ENCODE data around the gene CHRD. TPM values are rescaled to one million over a fixed set of nuclear protein-coding genes. Genes with fewer than 3 reads are reported as not detected.

CHRD gene
- total RNA-seq, 1 experiment from 2014 or later: 1.8 TPM

GRCh38 chr3:184389384-184389783 is 9.5 kb downstream of the CHRD start:
- Mint-ChIP-seq H3K27ac (peak overlapping the region in 1 of 3 experiments; percentile 40; a peak in 1 of 7 replicates), H3K36me3 (ENCODE audit: insufficient read depth in 1 of 3, low read depth in 3 of 3) (no peaks in the 10 kb centered on the region), H3K4me3 (no peak overlapping the region), H3K27me3 (ENCODE audit: low read depth) (peaks cover 26% of the 10 kb centered on the region), H3K9me3 (no peaks in the 10 kb centered on the region; a peak in 1 of 5 replicates), H3K4me1 (peaks cover 6 to 7% of the 10 kb centered on the region in 2 experiments; a peak in 3 of 4 replicates)
- Histone ChIP-seq H3K9me3 (ENCODE audit: control insufficient read depth, low read depth, low read length) (no peaks in the 10 kb centered on the region), H3K23ac (ENCODE audit: insufficient read length, low read depth, low read length) (no peak overlapping the region), H3K56ac (ENCODE audit: insufficient read length, low read depth, low read length) (no peak overlapping the region), H3K4me2 (ENCODE audit: insufficient read depth, insufficient read length, low read length) (no peak overlapping the region), H2BK12ac (ENCODE audit: insufficient read length, low read depth, low read length) (no peak overlapping the region), H4K91ac (ENCODE audit: insufficient read length, low read depth, low read length) (no peak overlapping the region), H4K20me1 (ENCODE audit: control insufficient read depth, insufficient read depth, insufficient read length) (no peaks in the 10 kb centered on the region), H2BK15ac (ENCODE audit: low read depth, low read length) (no peak overlapping the region), H4K8ac (replicated peaks; ENCODE audit: insufficient read length, low read depth, low read length) (no peak overlapping the region), H3K9ac (ENCODE audit: extremely low read depth, insufficient read length, low read length) (no peak overlapping the region), H3K79me2 (ENCODE audit: insufficient read depth, low read length) (no peaks in the 10 kb centered on the region), H3K27ac (ENCODE audit: insufficient read length, low read depth, low read length) (no peak overlapping the region), H3K79me1 (ENCODE audit: insufficient read depth, low read depth, low read length, poor library complexity, severe bottlenecking) (no peaks in the 10 kb centered on the region), H3K4me1 (ENCODE audit: insufficient read depth, low read length) (no peaks in the 10 kb centered on the region), H3K27me3 (ENCODE audit: insufficient read depth, low read length) (no peaks in the 10 kb centered on the region), H2BK20ac (ENCODE audit: low read depth, low read length, poor library complexity, severe bottlenecking) (no peak overlapping the region), H4K5ac (ENCODE audit: insufficient read length, low read depth, low read length) (no peak overlapping the region), H3K18ac (ENCODE audit: insufficient read length, low read depth, low read length) (no peak overlapping the region), H3K23me2 (ENCODE audit: insufficient read length, low read depth, low read length, poor library complexity, severe bottlenecking) (no peaks in the 10 kb centered on the region), H2AFZ (ENCODE audit: low read length) (no peak overlapping the region), H2AK5ac (ENCODE audit: insufficient read length, low read length) (no peak overlapping the region), H3K4ac (ENCODE audit: low read depth, low read length) (no peak overlapping the region), H3T11ph (ENCODE audit: low read length) (no peak overlapping the region), H2BK120ac (ENCODE audit: low read depth, low read length, poor library complexity, severe bottlenecking) (no peak overlapping the region), H3K14ac (ENCODE audit: insufficient read depth, low read length) (no peak overlapping the region; the same call in 1 of the 2 replicates), H2BK5ac (ENCODE audit: insufficient read length, low read length) (no peak overlapping the region)
- WGBS (ENCODE audit: extremely low coverage, insufficient read length, low lambda C conversion rate): no CpG with 5 or more reads among the region's 5 CpGs
- no peak for TF ChIP-seq CTCF (conservative IDR thresholded peaks at IDR 0.05)
- no peak for DNase-seq
